NOMO-1 (cell line): ENCODE data around the gene PRR7.
"Not testable (repeated sequence)": the region's sequence is repeated elsewhere in the genome, so short reads cannot be mapped to it uniquely, and the experiment has no call there.

Experiments used
- DNase-seq, 2 experiments: peaks; one replicate each; lab custom pipeline; 2025; ENCODE audit not compliant: unreplicated experiment in 2 of 2; lab: John Stamatoyannopoulos, UW

PRR7 gene

GRCh38 chr5:177446200-177447065, at the start of gene PRR7:
Gene PRR7 (plus strand): TSS chr5:177446814. CDS start chr5:177455068, 8,254 bp downstream.
- peak; percentile 42 to 75 for DNase-seq

GRCh38 chr5:177397875-177398390, 48.7 kb upstream of the PRR7 start:
- DNase-seq, result no peak

- DNase-seq, result no peak
These were observed 46.4 kb upstream of the PRR7 start, which contains the start of gene PFN3 for GRCh38 chr5:177399997-177400868. Gene PFN3 (minus strand): TSS chr5:177400661. CDS start chr5:177400576, 85 bp downstream.

GRCh38 chr5:177402271-177403043, 44.2 kb upstream of the PRR7 start:
- DNase-seq, result no peak

- DNase-seq, result no peak
These were observed 43.4 kb upstream of the PRR7 start for GRCh38 chr5:177403102-177403791.

GRCh38 chr5:177403792-177404640, 42.6 kb upstream of the PRR7 start:
- DNase-seq, result peak; percentile 86 to 93

DNA sequence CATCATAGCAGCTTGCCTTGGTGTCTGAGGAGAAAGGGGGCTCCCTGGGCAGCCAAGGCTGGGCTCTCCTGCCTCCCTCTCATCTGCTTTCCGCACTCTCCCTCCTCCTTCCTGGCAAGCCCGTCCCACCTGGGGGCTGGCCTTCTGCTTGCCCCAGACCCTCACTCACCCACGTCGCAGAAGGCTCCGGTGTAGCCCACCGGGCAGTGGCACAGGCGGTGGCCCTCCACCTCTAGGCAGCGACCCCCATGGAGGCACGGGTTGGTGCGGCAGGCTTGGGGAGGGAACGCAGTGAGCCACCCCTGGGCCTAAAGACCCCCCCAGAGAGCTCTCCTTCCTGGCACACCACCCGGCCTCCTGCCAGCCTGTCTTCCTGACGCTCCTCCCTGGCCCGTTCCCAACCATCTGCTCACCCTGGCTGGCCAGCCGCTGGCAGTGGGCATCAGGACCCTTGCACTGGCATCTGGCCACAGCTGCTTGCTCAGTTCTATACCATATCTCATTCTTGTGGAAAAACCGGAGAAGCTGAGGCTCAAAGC, 41.9 kb upstream of the PRR7 start:
- DNase-seq, result no peak

GRCh38 chr5:177405312-177405711, 41.3 kb upstream of the PRR7 start:
- no peak for DNase-seq

DNA sequence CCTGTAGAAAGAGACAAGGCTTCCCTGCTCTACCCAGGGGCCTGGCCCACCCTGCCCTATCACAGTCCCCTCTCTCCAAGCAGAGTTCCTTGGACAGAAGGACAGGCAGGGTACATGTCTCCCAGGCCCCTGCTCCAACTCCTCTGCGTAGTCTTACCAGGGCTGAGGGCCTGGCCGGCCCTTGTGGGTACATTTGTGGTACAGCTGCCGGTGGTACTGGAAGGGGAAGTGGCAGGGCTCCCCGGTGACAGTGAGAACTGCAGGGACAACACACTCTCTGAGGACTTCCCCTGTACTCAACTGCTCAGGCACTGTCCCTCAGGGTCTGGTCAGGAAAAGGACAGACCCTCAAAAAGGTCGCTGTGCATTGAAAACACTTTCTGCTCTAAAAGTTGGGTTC, 40.8 kb upstream of the PRR7 start:
- peak; percentile 82 to 88 for DNase-seq

DNA sequence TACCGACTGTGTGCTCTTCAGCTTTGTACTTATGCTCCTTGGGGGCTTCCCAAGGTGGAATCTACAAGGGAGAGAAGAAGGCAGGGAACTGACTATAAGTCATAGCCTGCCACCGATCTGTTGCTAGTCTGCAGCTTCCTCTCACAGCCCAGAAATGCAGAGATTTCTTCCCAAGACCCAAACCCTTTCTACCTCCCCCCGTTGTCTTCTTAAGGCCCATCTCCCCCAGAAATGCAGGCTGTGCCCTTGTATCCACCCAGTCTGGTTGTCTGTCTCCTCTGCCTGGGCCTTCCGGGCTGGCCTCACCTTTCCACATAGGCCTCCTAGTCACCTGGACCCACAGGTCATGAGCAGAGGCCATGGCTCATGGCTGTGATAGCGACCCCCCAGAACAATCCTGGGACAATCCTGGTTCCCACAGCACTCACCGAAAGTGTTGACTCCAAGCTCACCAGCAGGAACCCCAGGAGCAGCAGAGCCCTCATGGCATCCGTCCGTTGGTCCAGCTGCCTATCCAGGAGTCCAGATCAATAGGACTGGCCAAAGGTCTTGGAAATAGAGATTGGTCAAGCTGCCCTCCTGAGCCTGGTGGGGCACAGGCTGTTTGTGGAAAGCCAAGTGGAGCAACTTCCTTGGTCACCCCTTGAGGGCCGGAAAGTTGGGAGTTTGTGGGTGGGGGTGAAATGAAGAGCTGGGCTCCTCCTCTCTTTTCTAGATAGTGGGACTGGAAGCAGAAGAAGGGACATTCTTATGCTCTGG, 37.4 kb upstream of the PRR7 start, which contains the start of gene F12:
Gene F12, minus strand, starts transcription at position 522 of the 759 bp plus-strand sequence. Its CDS starts 37 bp downstream, at position 485.
- no peak for DNase-seq

DNA sequence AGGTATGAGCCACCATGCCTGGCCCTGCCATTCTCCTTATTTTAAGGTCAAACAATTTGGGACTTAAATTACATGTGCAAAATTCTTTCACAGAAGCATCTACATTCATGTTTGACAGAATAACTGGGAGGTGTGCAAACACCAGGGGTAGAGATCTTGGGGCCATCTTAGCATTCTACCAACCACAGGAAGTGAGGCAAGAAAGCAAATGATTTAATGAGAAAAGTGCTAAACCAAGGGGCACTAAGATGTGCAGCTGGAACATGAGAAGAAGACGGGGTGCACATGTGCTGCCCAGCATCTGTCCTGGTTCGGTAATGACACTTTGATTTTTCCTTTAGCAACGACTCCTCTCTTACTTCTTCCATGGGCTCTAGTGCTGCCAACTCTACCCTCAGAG, 36.0 kb upstream of the PRR7 start:
- peak; percentile 62 to 65 for DNase-seq

DNA sequence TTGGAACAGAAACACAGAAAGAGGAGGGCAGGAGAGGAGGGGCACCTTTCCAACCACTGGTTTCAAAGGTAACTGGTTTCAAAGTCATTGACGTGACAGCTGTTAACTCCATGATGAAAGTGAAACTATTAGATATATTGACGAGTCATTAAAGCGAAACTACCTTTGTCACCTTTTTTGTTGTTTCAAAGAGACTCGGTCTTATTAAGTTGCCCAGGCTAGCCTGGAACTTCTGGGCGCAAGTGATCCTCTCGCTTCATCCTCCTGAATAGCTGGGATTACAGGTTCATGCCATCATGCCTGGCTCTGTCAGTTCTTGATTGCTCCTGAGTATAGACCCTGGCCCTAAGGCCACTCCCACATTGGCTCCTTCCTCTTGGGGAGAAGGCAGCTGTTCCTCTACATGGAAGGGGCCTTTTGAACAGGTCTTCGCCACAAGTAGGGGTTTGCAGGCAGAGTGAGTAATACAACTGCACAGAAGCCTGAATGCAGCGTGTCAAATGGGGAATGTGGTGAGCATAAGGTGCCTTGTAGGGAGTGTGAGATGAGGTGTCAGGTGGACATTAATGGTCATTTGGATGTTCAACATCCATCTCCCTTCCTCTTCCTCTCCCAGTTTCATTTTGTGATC, 33.9 kb upstream of the PRR7 start:
- DNase-seq, result no peak

DNA sequence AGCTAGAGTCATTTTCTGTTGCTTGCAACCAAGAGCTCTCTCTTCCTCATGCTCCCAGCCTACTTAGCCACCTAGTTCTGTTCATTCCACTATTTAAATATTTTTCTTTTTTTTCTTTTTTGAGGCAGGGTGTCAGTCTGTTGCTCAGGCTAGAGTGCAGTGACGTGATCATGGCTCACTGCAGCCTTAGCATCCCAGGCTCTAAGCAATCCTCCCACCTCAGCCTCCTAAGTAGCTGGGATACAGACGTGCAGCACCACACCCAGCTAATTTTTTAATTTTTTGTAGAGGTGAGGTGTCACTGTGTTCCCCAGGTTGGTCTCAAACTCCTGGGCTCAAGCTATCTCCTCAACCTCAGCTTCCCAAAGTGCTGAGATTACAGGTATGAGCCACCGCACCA, 32.1 kb upstream of the PRR7 start:
- no peak for DNase-seq

- DNase-seq, result not testable (repeated sequence)
These were observed 29.5 kb upstream of the PRR7 start for GRCh38 chr5:177417081-177417480.

DNA sequence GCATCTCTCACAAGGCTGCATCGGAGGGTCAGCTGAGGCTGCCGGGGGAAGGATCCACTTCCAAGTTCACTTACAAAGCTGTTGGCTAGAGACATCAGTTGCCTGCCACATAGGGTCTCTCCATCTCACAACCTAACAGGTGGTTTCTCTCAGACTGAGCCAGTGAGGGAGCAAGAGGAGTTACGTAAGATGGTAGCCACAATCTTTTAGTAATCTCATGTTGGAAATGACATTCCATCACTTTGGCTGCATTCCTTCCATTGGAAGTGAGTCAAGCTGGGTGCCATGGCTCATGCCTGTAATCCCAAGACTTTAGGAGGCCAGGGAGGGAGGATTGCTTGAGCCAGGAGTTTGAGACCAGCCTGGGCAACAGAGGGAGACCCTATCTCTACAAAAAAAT, 27.6 kb upstream of the PRR7 start:
- no peak for DNase-seq

DNA sequence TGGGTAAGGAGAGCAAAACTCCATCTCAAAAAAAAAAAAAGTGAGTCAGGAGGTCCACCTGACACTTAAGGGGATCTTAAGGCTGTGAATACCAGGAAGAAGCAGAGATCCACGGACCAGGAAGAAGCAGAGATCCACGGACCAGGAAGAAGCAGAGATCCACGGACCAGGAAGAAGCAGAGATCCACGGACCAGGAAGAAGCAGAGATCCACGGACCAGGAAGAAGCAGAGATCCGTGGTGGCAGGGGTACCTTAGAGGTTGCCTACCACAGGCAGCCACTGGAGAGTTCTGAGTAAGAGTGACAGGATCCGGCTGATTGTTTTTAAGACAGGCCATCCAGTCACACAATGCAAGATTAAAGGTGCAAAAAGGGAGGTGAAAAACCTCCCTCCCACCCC, 26.1 kb upstream of the PRR7 start:
- not testable (repeated sequence) for DNase-seq

GRCh38 chr5:177421062-177421798, 25.4 kb upstream of the PRR7 start:
- no peak for DNase-seq
